HG02763 (cell line): Measurements from ENCODE around the gene DDX54.

Source experiments
- ATAC-seq: cut with Tn5 transposase; IDR thresholded peaks from one replicate; pipeline ENCODE4 v1.9.1; 2021; ENCODE audit warnings: mild to moderate bottlenecking, moderate library complexity; ENCODE audit not compliant: unreplicated experiment

The DDX54 gene

DNA sequence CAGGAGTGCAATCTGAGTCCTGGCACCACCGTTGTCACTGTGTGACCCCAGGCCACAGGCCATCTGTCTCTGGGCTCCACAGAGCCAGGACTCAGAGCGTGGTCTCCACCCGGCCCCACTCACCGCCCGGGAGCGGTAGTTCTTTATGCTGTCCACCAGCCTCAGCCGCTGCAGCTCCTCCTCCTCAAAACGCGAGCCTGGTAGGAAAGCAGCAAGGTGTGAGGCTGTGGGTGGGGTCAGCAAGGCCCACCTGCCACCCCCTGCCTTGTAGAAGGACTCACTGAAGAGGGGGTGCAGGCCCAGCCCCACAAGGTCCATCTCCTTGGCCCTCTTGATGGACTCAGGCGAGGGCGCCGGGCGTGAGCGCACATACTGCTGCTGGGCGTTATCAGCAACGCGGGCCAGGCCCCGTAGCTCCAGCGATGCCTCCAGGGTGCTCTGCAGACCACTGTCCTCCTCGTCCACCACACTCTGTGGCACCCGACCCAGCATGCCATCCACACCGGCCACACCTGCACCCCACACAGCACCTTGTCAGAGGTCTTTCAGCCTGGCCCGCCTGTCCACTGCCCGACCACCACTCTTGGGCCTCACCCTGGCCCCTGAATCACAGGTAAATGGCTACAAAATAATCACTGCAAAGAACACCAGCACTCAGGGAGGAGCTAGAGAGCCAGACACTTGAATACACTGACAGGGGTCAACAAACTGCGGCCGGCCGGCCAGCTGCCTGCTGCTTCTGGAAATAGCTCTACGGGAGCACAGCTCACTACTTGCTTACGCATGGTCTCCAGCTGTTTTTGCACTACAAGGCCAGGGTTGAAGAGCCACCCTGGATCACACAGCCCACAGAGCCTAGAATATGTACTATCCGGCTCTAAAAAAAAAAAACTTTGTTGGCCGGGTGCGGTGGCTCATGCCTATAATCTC, 19.5 kb downstream of the DDX54 start:
- no peak for ATAC-seq

DNA sequence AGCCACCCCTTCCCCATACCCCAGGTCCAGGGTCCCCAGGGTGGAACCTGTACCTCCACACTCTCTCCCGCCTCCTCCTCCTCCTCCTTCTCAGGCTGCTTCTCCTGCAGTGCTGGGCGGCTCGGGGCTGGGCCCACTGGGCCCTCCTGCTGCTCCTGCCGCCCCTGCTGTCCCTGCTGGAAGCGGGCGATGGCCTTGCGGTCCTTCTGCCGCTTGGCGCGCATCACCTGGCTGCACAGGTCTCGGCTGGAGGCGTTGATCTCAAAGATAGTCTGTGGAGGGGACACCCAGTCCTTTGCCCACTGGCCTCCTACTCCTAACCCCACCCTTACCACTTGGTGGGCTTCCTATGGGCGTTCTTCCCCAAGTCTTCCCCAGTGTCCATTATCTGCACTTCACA, 21.3 kb downstream of the DDX54 start:
- no peak for ATAC-seq

DNA sequence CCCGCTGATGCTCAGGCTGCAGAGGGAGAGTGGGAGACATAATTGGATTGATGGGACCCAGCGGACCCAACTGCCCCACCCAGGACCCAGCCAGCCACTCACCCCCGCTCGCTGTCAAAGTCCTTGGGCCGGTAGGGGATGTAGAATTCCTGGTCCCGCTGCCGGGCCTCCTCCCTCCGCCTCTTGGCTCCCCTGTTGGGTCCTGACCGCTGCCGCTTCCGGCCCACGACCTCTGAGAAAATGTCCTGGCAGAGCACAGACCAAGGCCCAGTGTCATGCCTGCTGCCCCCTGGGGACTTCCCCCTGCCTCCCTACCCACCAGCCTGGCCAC, 22.3 kb downstream of the DDX54 start:
- no peak for ATAC-seq

DNA sequence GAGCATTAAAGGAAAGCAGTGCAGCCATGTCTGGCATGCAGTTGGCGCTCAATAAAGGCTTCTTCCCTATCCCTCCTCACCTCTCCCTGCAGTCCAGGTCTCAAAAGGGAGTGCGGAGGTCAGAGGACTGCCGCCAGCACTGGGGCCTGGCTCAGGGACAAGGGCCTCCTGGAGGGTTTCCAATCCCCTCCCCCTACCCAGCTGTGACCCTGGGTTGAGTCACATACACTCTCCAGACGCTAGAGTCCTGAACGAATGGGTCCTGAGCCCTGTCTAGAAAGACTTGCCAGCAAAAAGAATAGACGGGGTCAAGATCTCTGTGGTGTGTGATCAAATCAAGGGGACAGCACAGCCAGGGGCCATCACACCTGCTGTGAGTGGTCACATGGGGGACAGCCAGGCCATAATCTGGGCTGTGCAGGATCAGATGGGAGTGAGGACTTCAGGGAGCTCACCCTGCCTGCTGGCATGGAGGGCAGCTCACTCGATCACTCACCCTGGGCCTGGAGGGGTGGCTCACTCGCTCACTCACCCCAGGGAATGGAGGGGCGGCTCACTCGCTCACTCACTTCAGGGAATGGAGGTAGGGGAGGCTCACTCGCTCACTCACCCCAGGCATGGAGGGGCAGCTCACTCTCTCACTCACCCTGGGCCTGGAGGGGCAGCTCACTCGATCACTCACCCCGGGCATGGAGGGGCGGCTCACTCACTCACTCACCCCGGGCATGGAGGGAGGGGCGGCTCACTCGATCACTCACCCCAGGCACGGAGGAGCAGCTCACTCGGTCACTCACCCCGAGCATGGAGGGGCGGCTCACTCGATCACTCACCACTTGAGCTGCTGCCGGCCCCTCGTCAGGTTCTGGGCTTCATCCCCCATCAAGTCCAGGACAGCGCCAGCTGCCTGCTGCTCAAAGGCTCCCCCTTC, 22.9 kb downstream of the DDX54 start:
- ATAC-seq, result no peak

DNA sequence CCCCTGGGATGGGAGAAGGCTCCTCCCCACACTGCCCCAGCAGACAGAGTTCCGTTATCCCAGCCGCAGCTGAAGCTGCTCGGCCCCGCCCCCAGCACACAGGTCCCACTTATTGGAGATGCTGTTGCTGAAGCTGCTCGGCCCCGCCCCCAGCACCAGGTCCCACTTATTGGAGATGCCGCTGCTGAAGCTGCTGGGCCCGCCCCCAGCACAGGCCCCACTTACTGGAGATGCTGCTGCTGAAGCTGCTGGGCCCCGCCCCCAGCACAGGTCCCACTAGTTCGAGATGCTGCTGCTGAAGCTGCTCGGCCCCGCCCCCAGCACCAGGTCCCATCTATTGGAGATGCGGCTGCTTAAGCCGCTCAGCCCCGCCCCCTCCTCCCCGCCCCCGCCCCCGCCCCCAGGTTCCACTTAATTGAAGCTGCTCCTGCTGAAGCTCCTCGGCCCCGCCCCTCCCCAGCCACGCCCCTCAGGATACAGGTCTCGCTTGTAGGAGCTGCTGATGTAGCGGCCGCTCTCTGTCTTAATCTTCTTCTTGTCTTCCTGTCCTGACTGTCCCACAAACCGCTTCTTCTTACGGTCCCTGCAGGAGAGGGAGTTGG, 23.8 kb downstream of the DDX54 start:
- no peak for ATAC-seq

DNA sequence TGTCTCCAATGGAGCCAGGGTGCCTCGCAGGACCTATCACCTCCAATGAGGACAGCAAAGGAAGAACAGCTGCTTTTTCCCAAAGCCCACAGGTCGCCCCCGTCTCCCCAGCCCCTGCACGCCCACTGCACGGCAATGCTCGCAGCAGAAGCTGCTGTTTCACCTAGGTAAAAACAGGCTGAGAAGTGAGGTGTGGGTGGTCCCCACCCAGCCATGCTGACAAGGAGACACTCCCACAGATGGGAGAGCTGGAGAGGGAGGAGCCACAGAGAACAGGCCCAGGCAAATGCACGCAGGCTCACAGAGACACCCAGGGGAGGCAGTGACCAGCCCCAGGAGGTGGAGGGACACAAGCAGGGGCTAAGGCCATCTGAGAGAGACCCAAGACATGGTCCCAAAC, 25.3 kb downstream of the DDX54 start:
- ATAC-seq, result no peak

DNA sequence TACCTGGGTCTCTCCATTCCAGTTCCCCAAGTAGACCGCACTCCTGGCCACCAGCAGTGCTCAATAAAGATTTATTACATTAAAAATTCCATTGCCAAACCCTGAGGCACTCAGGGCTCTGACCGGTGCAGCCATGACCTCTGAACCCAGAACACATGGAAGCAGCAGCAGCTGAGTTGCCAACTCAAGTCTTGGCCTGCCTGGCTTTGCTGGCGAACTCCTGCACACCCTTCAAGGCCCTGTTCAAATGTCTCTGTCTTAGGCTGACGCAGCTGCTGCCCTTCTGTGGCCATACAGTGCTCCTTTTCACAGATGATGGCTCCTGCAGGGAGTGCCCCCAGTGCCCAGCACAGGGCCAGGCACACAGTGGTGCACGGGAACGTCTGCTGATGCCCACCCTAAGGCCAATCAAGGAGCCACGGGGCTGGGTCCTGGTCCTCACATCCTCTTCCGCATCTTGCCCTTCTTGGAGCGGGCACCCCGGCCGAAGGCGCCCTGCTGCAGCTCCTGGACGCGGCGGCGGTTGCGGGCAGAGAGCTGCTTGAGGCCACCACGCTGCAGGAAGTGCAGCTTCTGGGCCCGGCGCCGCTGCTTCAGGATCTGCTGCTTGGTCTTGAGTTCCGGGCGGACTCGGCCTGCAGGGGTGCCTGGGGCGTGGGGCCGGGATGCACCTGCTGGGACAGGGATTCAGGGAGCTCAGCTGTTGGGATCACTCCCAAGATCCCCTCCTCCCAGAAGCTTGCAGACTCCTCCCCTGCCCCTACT, 26.7 kb downstream of the DDX54 start:
- no peak for ATAC-seq

DNA sequence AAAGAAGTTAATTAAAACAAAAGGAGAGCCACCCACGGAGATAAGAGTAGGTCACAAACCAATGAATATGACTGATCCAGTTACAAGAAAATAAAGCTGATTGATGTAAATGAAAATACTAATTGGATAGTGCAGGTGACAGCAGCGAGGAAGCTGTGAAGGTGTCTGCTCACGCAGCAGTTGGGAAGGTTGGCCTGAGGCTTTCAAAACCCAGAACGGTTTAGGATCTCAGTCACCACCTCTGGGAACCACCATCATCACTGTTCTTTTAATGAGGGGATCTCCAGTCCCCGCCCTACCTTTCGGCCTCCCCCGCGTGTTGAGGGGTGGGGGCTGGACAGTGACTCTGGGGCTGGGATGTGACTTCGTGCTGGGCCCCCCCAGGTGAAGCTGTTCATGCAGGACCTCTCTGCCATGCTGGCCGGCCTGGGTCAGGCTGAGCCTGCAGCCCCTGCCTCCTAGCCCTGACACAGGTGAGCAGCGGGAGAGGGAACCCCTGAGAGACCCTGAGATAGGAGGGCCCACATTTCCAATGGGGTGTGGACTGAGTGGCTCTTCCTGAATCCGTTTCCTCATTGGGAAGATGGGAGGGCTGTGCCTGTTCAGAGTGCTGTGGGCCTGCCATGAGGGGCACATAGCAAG, 27.9 kb downstream of the DDX54 start:
- ATAC-seq, result no peak

DNA sequence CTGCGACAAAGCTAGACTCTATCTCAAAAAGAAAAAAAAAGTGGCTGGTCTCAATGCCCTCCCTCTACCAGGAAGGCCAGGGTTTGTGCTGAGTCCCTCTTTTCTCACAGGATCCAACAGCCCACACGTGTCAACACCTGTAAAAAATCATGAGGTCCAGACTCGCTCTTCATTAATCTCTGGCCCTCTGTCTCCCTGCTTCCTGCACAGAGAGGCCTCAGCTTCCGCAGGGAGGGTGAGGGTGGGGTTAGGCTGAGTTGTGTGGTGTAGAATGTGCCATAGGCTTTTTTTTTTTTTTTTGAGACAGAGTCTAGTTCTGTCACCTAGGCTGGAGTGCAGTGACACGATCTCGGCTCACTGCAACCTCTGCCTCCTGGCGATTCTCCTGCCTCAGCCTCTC, 29.6 kb downstream of the DDX54 start:
- ATAC-seq, result no peak

DNA sequence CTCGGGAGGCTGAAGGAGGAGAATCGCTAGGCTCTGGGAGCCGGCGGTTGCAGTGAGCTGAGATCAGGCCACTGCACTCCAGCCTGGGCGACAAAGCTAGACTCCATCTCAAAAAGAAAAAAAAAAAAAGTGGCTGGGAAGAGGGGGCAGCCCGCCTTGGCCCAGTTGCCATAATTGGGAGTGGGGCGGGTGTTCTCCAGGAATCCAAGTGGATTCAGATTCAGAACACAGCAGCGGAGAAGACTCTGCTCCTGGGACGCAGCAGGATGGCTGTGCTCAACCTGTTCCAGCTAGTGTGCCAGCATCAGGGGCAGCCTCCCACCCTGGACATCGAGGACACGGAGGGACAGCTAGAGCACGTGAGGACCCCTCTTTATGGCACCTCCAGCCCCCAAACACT, 30.2 kb downstream of the DDX54 start:
- no peak for ATAC-seq

DNA sequence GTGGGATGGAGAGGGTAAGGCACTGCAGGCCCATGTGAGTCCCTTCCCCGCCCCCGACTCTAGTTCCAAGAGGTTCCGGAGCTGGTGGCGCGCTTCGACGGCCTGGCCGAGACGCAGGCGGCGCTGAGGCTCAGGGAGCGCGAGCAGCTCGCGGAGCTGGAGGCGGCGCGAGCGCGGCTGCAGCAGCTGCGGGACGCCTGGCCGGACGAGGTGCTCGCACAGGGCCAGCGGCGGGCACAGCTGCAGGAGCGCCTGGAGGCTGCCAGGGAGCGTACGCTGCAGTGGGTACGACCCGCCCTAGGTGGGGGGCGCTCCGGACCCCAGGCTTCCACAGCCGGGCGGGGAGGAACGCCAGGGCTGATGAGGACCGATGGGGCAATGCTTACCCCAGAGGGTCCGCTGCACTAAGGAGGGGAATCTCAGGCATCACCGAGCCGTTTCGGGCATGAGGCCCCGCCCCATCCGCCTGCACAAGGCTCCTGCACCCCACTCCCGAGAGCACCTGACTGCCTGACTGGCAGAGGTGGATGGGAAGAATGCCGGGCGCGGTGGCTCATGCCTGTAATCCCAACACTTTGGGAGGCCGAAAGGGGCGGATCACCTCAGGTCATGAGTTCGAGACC, 30.8 kb downstream of the DDX54 start:
- ATAC-seq, result no peak

DNA sequence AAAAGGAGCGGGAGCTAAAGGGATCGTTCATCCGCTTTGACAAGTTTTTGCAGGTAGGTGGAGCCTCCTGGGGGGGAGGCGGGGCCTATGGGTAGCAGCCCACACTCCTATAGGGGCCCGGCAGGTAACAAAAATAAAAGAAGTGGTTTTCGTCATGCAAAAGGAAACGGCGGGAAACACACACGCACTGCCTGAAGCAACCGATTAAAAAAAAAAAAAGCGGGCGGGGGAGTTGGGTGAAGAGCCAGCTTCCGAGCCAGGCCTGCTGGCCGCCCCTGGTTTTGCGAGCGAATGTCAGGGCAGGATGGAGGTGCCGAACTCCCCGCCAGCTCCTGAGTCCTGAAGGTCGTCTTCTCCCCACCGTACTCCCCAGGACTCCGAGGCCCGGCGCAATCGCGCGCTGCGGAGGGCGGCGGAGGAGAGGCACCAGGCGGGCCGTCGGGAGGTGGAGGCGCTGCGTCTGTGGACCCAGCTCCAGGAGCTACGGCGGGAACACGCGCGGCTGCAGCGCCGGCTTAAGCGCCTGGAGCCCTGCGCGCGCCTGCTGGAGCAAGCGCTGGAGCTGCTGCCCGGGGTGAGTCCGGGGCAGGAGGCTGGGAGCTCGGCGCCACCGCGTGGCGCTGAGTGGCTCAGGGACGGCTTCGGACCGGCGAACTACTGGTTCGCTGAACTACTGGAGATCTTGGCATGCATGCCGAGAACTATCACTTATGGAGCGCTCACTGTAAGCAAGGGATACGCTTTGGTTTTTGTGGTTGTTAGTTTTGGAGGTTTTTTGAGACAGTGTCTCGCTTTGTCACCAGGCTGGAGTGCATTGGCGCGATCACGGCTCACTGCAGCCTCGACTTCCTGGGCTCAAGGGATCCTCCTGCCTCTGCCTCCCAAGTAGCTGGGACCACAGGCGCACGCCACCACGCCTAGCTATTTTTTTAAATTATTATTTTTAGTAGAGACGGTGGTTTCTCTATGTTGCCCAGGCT, 32.2 kb downstream of the DDX54 start:
- no peak for ATAC-seq

DNA sequence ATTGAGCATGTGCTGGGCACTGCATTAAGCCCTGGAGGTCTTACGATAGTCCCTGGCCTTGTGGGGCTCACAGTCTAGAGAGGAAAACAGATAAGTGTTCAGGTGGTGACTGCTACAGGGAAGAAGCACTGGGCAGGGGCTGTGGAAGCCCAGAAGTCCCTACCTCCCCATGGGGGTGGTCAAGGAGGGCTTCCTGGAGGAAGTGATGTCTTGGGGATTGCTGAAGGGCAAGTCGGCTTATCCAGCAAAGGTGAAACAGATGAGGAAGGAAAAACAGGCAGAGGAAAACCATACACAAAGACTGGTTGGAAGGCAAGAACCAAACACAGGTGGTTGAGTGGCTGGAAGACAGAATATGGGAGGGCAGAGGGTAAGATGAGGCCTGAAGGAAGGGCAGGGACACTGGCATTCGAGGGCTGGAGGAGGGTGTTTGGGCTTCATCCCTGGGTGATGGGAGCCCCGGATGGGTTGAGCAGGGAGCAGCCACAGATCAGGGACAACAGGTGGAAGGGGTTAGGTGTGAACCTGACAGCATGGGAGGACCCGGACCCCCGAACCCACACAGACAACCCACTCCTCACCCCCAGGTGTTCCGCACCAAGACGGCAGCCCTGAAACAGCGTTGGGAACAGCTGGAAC, 33.0 kb downstream of the DDX54 start:
- no peak for ATAC-seq

DNA sequence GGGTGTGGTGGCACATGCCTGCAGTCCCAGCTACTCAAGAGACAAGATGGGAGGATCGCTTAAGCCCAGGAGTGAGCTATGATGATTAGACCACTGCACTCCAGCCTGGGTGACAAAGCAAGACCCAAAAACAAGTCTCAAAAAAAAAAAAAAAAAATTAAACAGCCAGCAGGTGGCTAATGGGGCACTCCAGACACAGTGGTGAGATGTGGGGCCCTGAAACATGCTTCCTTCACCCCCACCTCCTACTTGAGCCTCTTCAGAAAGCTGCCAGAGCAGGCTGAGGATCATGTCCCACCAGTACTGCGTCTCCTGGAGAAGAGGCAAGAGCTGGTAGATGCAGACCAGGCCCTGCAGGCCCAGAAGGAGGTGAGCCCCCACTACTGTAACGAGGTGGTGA, 33.6 kb downstream of the DDX54 start:
- no peak for ATAC-seq

DNA sequence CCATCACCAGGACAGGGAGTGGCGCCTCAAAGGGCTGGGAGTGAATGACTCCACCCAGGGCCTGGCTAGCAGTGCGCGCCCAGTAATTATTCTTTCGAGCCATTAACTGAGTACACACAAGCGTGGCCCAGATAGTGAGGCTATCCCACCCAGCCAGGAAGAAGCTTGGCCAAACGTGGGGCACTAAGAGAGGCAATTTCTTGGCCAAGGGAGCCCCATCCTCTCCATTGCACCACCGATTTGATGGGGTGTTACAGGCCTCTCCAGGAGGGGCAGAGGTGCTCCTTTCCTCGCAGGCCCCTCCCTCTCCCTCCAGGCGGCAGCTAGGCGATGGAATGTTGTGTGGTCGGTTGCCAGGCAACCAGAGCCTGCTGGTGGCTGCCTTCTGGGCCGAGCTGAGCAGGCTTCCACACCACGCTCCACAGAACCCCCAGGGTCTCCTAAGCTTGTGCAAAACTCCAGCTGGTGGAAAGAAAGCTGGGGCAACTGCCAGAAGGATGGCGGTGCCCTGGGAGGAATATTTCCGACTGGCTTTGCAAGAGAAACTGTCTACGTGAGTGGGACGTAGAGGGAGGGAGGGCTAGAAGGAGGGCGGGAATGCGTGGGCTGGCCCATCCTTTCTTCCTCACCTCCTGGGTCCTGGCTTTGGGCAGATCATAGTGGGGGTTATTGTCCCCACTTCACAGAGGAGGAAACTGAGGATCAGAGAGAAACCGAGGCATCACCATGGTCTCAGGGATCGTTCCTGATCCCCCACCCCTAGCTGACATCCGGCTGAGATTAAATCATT, 35.7 kb downstream of the DDX54 start, which contains the start of gene CFAP73:
Gene CFAP73 (plus strand): TSS at position 364 of the 790 bp plus-strand sequence. CDS start 134 bp downstream, at position 498.
- ATAC-seq, result no peak

DNA sequence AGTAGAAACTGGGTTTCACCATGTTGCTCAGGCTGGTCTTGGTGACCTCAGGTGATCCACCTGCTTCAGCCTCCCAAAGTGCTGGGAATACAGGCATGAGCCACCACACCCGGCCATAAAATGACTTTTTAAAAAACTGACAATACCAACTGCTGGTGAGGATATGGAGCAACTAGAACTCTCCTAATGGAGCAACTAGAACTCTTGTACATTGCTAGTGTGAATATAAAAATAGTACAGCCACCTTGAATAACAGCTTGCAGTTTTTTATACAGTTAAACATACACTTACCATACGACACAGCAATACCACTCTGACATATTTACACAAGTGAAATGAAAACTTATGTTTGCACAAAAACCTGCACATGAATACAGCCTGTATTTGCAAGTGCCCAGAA, 38.3 kb downstream of the DDX54 start:
- ATAC-seq, result no peak
